Activated gamma-delta T cell treated with Interleukin-2 at 50 U/mL for 16 hours (primary cell): Measurements from ENCODE around the gene OR4D11.

ENCODE experiments used
- DNase-seq: peaks from one replicate; pipeline ENCODE4 v3.0.0-alpha.2; 2020

The OR4D11 gene

GRCh38 chr11:59550368-59550841 is 47.0 kb downstream of the OR4D11 start:
- DNase-seq = peak; percentile 72

GRCh38 chr11:59550842-59551658 is 47.7 kb downstream of the OR4D11 start:
- peak; percentile 65 for DNase-seq

- DNase-seq = no peak
Measured at GRCh38 chr11:59551659-59552521, 48.5 kb downstream of the OR4D11 start.

- no peak for DNase-seq
Measured at GRCh38 chr11:59552844-59553243, 49.5 kb downstream of the OR4D11 start.

- no peak for DNase-seq
Measured at GRCh38 chr11:59553323-59553722, 49.9 kb downstream of the OR4D11 start.
